PC-9 (cell line): ENCODE results near the gene GRIN2A. TPM values are rescaled to one million over a fixed set of nuclear protein-coding genes. Genes with fewer than 3 reads are reported as not detected.

Experiments
- BruUV-seq: library from RNA; stranded (reverse); fragments of 400-500 nt; replicated peaks from 2 replicates; lab custom pipeline; 2021; lab: Mats Ljungman, UMichigan
- CTCF ChIA-PET: fragments of 300-600 bp; sonication (Branson Sonifier 250); formaldehyde crosslinking; loops from one replicate; lab custom pipeline; 2022; ENCODE audit warnings: antibody characterized with exemption; lab: Charles Lee
- POLR2A ChIA-PET: fragments of 300-600 bp; sonication (Branson Sonifier 250); formaldehyde crosslinking; loops from one replicate; lab custom pipeline; 2022; ENCODE audit warnings: antibody characterized with exemption; ENCODE audit not compliant: unreplicated experiment; lab: Charles Lee
- DNase-seq, 2 experiments: peaks; one replicate each; pipeline versions ENCODE4 v3.0.0 to v3.0.0-alpha.2; 2015 to 2022; ENCODE audit warnings: mixed read lengths in 1 of 2
- H2AFZ ChIP-seq: fragments of 200-600 bp; sonication (generic); 2 replicates; pipeline ENCODE4 v1.8.1; 2017; ENCODE audit warnings: antibody characterized with exemption
- H3F3A ChIP-seq: fragments of 200-600 bp; sonication (generic); 2 replicates; pipeline ENCODE4 v1.8.1; 2017; ENCODE audit warnings: antibody characterized with exemption, mild to moderate bottlenecking, low read depth; ENCODE audit not compliant: insufficient read depth
- H3K27ac ChIP-seq: fragments of 200-600 bp; sonication (generic); 2 replicates; pipeline ENCODE4 v1.6.1; 2016; ENCODE audit warnings: mixed run types
- H3K27me3 ChIP-seq: fragments of 200-600 bp; sonication (generic); 2 replicates; pipeline ENCODE4 v1.6.1; 2016; ENCODE audit warnings: low read depth, mixed run types; ENCODE audit not compliant: insufficient read depth
- H3K36me3 ChIP-seq: fragments of 200-600 bp; sonication (generic); 2 replicates; pipeline ENCODE4 v1.6.1; 2016; ENCODE audit warnings: low read depth, mixed run types
- H3K4me1 ChIP-seq: fragments of 200-600 bp; sonication (generic); replicated peaks from 2 replicates; pipeline ENCODE4 v1.6.1; 2016; ENCODE audit warnings: mixed run types; ENCODE audit not compliant: insufficient read depth
- H3K4me2 ChIP-seq: fragments of 200-600 bp; sonication (generic); 2 replicates; pipeline ENCODE4 v1.6.1; 2017; ENCODE audit warnings: mixed run types
- H3K4me3 ChIP-seq: fragments of 200-600 bp; sonication (generic); 2 replicates; pipeline ENCODE4 v1.6.1; 2016; ENCODE audit warnings: mixed run types
- H3K79me2 ChIP-seq: fragments of 200-600 bp; sonication (generic); 2 replicates; pipeline ENCODE4 v1.6.1; 2017; ENCODE audit warnings: low read depth, mixed run types
- H3K9me2 ChIP-seq: fragments of 200-600 bp; sonication (generic); 2 replicates; pipeline ENCODE4 v1.8.1; 2017; ENCODE audit warnings: mild to moderate bottlenecking; ENCODE audit not compliant: insufficient read depth
- H3K9me3 ChIP-seq: fragments of 200-600 bp; sonication (generic); 2 replicates; pipeline ENCODE4 v1.8.1; 2016; ENCODE audit warnings: low read depth; ENCODE audit not compliant: insufficient read depth
- H4K20me1 ChIP-seq: fragments of 200-600 bp; sonication (generic); 2 replicates; pipeline ENCODE4 v1.8.1; 2017; ENCODE audit not compliant: insufficient read depth
- EZH2 ChIP-seq: fragments of 200-600 bp; sonication (generic); IDR thresholded peaks from 2 replicates; pipeline ENCODE4 v1.8.0; 2017; ENCODE audit warnings: antibody characterized with exemption, low read depth
- intact Hi-C: fragments of 100-400 bp; cut with micrococcal nuclease; formaldehyde crosslinking; loops from one replicate; pipeline ENCODE4 v1.10.0; 2022; ENCODE audit not compliant: unreplicated experiment
- total RNA-seq: library from RNA; stranded (reverse); gene quantifications from 2 replicates; pipeline ENCODE4 v1.2.3, GENCODE V29; 2021
- TF ChIP-seq, protein P1 (sequence below): fragments of 200-600 bp; sonication (generic); conservative IDR thresholded peaks from 2 replicates; pipeline ENCODE4 v1.6.1; 2017; ENCODE audit warnings: mixed run types, antibody characterized with exemption, mild to moderate bottlenecking, moderate library complexity

The GRIN2A gene
- total RNA-seq, 1 experiment from 2014 or later, result not detected

- TF ChIP-seq, protein P1, sequence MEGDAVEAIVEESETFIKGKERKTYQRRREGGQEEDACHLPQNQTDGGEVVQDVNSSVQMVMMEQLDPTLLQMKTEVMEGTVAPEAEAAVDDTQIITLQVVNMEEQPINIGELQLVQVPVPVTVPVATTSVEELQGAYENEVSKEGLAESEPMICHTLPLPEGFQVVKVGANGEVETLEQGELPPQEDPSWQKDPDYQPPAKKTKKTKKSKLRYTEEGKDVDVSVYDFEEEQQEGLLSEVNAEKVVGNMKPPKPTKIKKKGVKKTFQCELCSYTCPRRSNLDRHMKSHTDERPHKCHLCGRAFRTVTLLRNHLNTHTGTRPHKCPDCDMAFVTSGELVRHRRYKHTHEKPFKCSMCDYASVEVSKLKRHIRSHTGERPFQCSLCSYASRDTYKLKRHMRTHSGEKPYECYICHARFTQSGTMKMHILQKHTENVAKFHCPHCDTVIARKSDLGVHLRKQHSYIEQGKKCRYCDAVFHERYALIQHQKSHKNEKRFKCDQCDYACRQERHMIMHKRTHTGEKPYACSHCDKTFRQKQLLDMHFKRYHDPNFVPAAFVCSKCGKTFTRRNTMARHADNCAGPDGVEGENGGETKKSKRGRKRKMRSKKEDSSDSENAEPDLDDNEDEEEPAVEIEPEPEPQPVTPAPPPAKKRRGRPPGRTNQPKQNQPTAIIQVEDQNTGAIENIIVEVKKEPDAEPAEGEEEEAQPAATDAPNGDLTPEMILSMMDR, result no peak
- TF ChIP-seq EZH2, result no peak
- Histone ChIP-seq H2AFZ (no peak overlapping the region), H3K27me3 (0 out of 2 replicates have a peak, but pooled peaks cover 5% of the 10 kb centered on the region), H3K4me3 (no peak overlapping the region), H3K9me3 (no peaks in the 10 kb centered on the region), H3K27ac (no peak overlapping the region), H3K36me3 (no peaks in the 10 kb centered on the region), H4K20me1 (no peaks in the 10 kb centered on the region), H3F3A (no peaks in the 10 kb centered on the region), H3K79me2 (no peaks in the 10 kb centered on the region), H3K4me2 (no peak overlapping the region), H3K4me1 (no peaks in the 10 kb centered on the region), H3K9me2 (no peaks in the 10 kb centered on the region)
- DNase-seq, result no peak
- no TSS peak for BruUV-seq
- ChIA-PET CTCF (no interaction called here), POLR2A (no interaction called here)
- intact Hi-C loops, result no loop called here
These were observed 26.1 kb downstream of the GRIN2A start for GRCh38 chr16:10156099-10156498.

DNA sequence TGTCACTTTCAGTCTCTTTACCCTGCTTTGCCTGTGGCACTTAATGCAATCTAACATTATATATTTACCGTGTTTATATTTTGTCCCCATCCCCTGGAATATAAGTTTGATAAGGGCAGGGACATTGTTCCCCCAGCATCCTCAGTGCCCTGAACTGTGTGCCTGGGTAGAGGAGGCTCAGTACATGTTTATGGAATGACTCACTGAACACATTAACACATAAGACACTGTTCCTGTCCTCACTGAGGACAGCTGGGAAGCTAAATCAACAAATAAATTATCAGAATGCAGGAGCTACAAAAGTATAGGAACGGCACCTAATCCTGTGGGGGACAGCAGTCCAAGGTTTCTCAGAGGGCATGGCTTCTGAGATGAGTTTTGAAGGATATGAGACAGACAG is 27.8 kb downstream of the GRIN2A start:
- DNase-seq, result no peak
- Histone ChIP-seq H3K4me3 (no peak overlapping the region), H4K20me1 (no peaks in the 10 kb centered on the region), H3F3A (no peaks in the 10 kb centered on the region), H3K27me3 (no peaks in the 10 kb centered on the region), H3K79me2 (no peaks in the 10 kb centered on the region), H3K27ac (no peak overlapping the region), H3K4me1 (no peaks in the 10 kb centered on the region), H3K9me3 (no peaks in the 10 kb centered on the region), H3K36me3 (no peaks in the 10 kb centered on the region), H3K4me2 (no peak overlapping the region), H3K9me2 (no peaks in the 10 kb centered on the region), H2AFZ (no peak overlapping the region)
- ChIA-PET POLR2A (no interaction called here), CTCF (no interaction called here)
- no peak for TF ChIP-seq EZH2
- TF ChIP-seq, protein P1, result no peak
- intact Hi-C loops, result no loop called here
- BruUV-seq, result no TSS peak

- no peaks in the 10 kb centered on the region for H3K4me1 ChIP-seq
- no peaks in the 10 kb centered on the region for H3F3A ChIP-seq
- H3K9me3 ChIP-seq, result no peaks in the 10 kb centered on the region
- CTCF ChIA-PET, result no interaction called here
- H3K4me2 ChIP-seq, result no peak overlapping the region
- no peak overlapping the region for H2AFZ ChIP-seq
- H3K9me2 ChIP-seq, result no peaks in the 10 kb centered on the region
- no peaks in the 10 kb centered on the region for H4K20me1 ChIP-seq
- no peak for TF ChIP-seq EZH2
- TF ChIP-seq, protein P1, result no peak
- no peak for DNase-seq
- no TSS peak for BruUV-seq
- no peak overlapping the region for H3K27ac ChIP-seq
- H3K79me2 ChIP-seq, result no peaks in the 10 kb centered on the region
- H3K4me3 ChIP-seq, result no peak overlapping the region
- H3K27me3 ChIP-seq, result no peaks in the 10 kb centered on the region
- intact Hi-C loops, result no loop called here
- H3K36me3 ChIP-seq, result no peaks in the 10 kb centered on the region
- POLR2A ChIA-PET, result no interaction called here
These were observed 28.2 kb downstream of the GRIN2A start for GRCh38 chr16:10153985-10154384.
